Stimulated activated CD8-positive, alpha-beta memory T cell treated with anti-CD3 and anti-CD28 coated beads, Interleukin-12 subunit alpha, Interleukin-12 subunit beta, amount 100 ng/mL, for 4 hours (primary cell): Measurements from ENCODE around the gene AOC3.

Source experiments
- DNase-seq: peaks from one replicate; pipeline ENCODE4 v3.0.0-alpha.2; 2020; ENCODE audit warnings: low read depth

The AOC3 gene

GRCh38 chr17:42850954-42851353 lies at the start of gene AOC3:
Gene AOC3 (plus strand): TSS chr17:42851199. CDS start chr17:42851344, 145 bp downstream.
- DNase-seq, result no peak

- no peak for DNase-seq
Observed at GRCh38 chr17:42803074-42803883, 47.7 kb upstream of the AOC3 start.

- DNase-seq, result no peak
Observed at GRCh38 chr17:42804918-42805367, 46.1 kb upstream of the AOC3 start.

GRCh38 chr17:42806249-42806648 lies 44.8 kb upstream of the AOC3 start:
- no peak for DNase-seq

- no peak for DNase-seq
Observed at GRCh38 chr17:42809250-42809649, 41.7 kb upstream of the AOC3 start.

- no peak for DNase-seq
Observed at GRCh38 chr17:42814633-42815399, 36.2 kb upstream of the AOC3 start.

- no peak for DNase-seq
Observed at GRCh38 chr17:42817866-42818265, 33.1 kb upstream of the AOC3 start.

- DNase-seq, result no peak
Observed at GRCh38 chr17:42818379-42818778, 32.6 kb upstream of the AOC3 start.

- DNase-seq, result peak; percentile 19
Observed at GRCh38 chr17:42819939-42820535, 31.0 kb upstream of the AOC3 start.

- no peak for DNase-seq
Observed at GRCh38 chr17:42821176-42821575, 29.8 kb upstream of the AOC3 start.

GRCh38 chr17:42827472-42827871 lies 23.5 kb upstream of the AOC3 start:
- no peak for DNase-seq

- DNase-seq, result no peak
Observed at GRCh38 chr17:42830971-42831370, 20.0 kb upstream of the AOC3 start.

- DNase-seq, result no peak
Observed at GRCh38 chr17:42832213-42832933, 18.6 kb upstream of the AOC3 start.

GRCh38 chr17:42832934-42833766 lies 17.8 kb upstream of the AOC3 start, which contains the start of gene PSME3:
Gene PSME3 (plus strand): TSS chr17:42833397. CDS start chr17:42833632, 235 bp downstream.
- DNase-seq, result peak; percentile 86

- no peak for DNase-seq
Observed at GRCh38 chr17:42833767-42834422, 17.1 kb upstream of the AOC3 start.

GRCh38 chr17:42835732-42836131 lies 15.3 kb upstream of the AOC3 start:
- no peak for DNase-seq

- DNase-seq, result no peak
Observed at GRCh38 chr17:42841975-42842685, 8.9 kb upstream of the AOC3 start.

- no peak for DNase-seq
Observed at GRCh38 chr17:42843358-42843934, 7.6 kb upstream of the AOC3 start.

- DNase-seq, result no peak
Observed at GRCh38 chr17:42844271-42844670, 6.7 kb upstream of the AOC3 start, which contains the start of gene AOC2. Gene AOC2 (plus strand): TSS chr17:42844580. CDS start chr17:42844627, 47 bp downstream.
